Natural killer cell (primary cell): ENCODE results near the gene CFAP251. TPM values are rescaled to one million over a fixed set of nuclear protein-coding genes. Genes with fewer than 3 reads are reported as not detected.

ENCODE experiments used
- ATAC-seq, 3 donors: fragments of 150-1000 bp in 2 of 3; fragments of 200-7000 bp in 1 of 3; cut with Tn5 transposase; 1 replicate in 1 of 3; 2 replicates in 2 of 3; pipeline ENCODE4 v1.10.0; 2021; ENCODE audit warnings: mild to moderate bottlenecking in 2 of 3, moderate library complexity in 2 of 3
- DNase-seq, 2 donors: peaks; one replicate each; pipeline versions ENCODE4 v3.0.0 to v3.0.0-alpha.2; 2013 to 2021; ENCODE audit warnings: mixed read lengths in 1 of 2
- H3K27ac ChIP-seq: one replicate; pipeline ENCODE4 v1.5.1; 2013; ENCODE audit warnings: mild to moderate bottlenecking, low read length
- H3K27me3 ChIP-seq: one replicate; pipeline ENCODE4 v1.6.1; 2013; ENCODE audit warnings: low read length; ENCODE audit not compliant: control insufficient read depth, insufficient read depth
- H3K36me3 ChIP-seq: one replicate; pipeline ENCODE4 v1.6.1; 2013; ENCODE audit warnings: low read length; ENCODE audit not compliant: control insufficient read depth, insufficient read depth
- H3K4me1 ChIP-seq: one replicate; pipeline ENCODE4 v1.6.1; 2013; ENCODE audit warnings: low read length; ENCODE audit not compliant: control insufficient read depth, insufficient read depth
- H3K4me3 ChIP-seq: one replicate; pipeline ENCODE4 v1.5.1; 2013; ENCODE audit warnings: low read length
- H3K9me3 ChIP-seq: one replicate; pipeline ENCODE4 v1.6.1; 2013; ENCODE audit warnings: low read length; ENCODE audit not compliant: control insufficient read depth, insufficient read depth
- H3K27ac Mint-ChIP-seq, 2 donors: one replicate each; pipeline ENCODE4 v1.8.0; 2022; ENCODE audit warnings: mild to moderate bottlenecking in 2 of 2, mixed read lengths in 2 of 2, moderate library complexity in 1 of 2
- H3K27me3 Mint-ChIP-seq, 2 donors: one replicate each; pipeline ENCODE4 v1.8.0; 2022; ENCODE audit warnings: low read depth in 2 of 2, mixed read lengths in 2 of 2
- H3K36me3 Mint-ChIP-seq: one replicate; pipeline ENCODE4 v1.8.0; 2022; ENCODE audit warnings: mixed read lengths
- H3K4me1 Mint-ChIP-seq, 2 donors: one replicate each; pipeline ENCODE4 v1.8.0; 2022; ENCODE audit warnings: mixed read lengths in 2 of 2
- H3K4me3 Mint-ChIP-seq: one replicate; pipeline ENCODE4 v1.8.0; 2022; ENCODE audit warnings: mild to moderate bottlenecking, moderate library complexity, mixed read lengths
- H3K9me3 Mint-ChIP-seq, 2 donors: one replicate each; pipeline ENCODE4 v1.8.0; 2022; ENCODE audit warnings: mixed read lengths in 2 of 2
- WGBS: methylation state at CpG from one replicate; pipeline ENCODE4 v1.1.7; 2013; ENCODE audit warnings: missing lambda C conversion rate; ENCODE audit not compliant: insufficient coverage; 5-methylcytosine and 5-hydroxymethylcytosine counted together
- intact Hi-C: fragments of 100-400 bp; cut with micrococcal nuclease; formaldehyde crosslinking; loops from one replicate; pipeline ENCODE4 v1.14.2; 2022
- total RNA-seq, 4 donors: library from RNA; stranded (reverse); fragments of 120-200 nt in 1 of 4; gene quantifications; one replicate each; pipeline versions ENCODE4 v1.2.3 to v1.2.4, GENCODE V29; 2013 to 2022
- TF ChIP-seq, protein P1 (sequence below): fragments of 200-600 bp; IDR thresholded peaks from one replicate; pipeline ENCODE4 v1.8.0; 2022; ENCODE audit warnings: antibody characterized with exemption

The CFAP251 gene
- total RNA-seq, 3 donors from 2014 or later (not counting 1 experiment from before 2014, with no cell fraction given), result 0.59 to 0.80 (median 0.59) TPM

- Histone ChIP-seq H3K36me3 (peaks cover 24% of the 10 kb centered on the region), H3K4me1 (peaks cover 12% of the 10 kb centered on the region), H3K4me3 (no peak overlapping the region), H3K9me3 (no peaks in the 10 kb centered on the region), H3K27ac (no peak overlapping the region), H3K27me3 (no peaks in the 10 kb centered on the region)
- TF ChIP-seq, protein P1, sequence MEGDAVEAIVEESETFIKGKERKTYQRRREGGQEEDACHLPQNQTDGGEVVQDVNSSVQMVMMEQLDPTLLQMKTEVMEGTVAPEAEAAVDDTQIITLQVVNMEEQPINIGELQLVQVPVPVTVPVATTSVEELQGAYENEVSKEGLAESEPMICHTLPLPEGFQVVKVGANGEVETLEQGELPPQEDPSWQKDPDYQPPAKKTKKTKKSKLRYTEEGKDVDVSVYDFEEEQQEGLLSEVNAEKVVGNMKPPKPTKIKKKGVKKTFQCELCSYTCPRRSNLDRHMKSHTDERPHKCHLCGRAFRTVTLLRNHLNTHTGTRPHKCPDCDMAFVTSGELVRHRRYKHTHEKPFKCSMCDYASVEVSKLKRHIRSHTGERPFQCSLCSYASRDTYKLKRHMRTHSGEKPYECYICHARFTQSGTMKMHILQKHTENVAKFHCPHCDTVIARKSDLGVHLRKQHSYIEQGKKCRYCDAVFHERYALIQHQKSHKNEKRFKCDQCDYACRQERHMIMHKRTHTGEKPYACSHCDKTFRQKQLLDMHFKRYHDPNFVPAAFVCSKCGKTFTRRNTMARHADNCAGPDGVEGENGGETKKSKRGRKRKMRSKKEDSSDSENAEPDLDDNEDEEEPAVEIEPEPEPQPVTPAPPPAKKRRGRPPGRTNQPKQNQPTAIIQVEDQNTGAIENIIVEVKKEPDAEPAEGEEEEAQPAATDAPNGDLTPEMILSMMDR, result no peak
- Mint-ChIP-seq H3K9me3 (no peaks in the 10 kb centered on the region), H3K27me3 (no peaks in the 10 kb centered on the region), H3K4me1 (peaks cover 19% of the 10 kb centered on the region in 2 donors), H3K27ac (peak overlapping the region in 1 of 2 donors; percentile 64), H3K4me3 (no peak overlapping the region), H3K36me3 (no peaks in the 10 kb centered on the region)
- 96% methylated on average over 6 of the region's 7 CpGs for WGBS
- no peak for ATAC-seq
- DNase-seq, result peak in 1 of 2 donors; percentile 34
- intact Hi-C loops, result no loop called here
Measured at GRCh38 chr12:121894633-121895032, 23.8 kb upstream of the CFAP251 start.

- DNase-seq, result no peak
- TF ChIP-seq, protein P1, result no peak
- 89% methylated on average over 5 of the region's 5 CpGs for WGBS
- no peak overlapping the region for H3K27ac ChIP-seq
- peaks cover 11 to 12% of the 10 kb centered on the region in 2 donors for H3K4me1 Mint-ChIP-seq
- ATAC-seq, result no peak
- intact Hi-C loops, result no loop called here
- H3K27me3 ChIP-seq, result no peaks in the 10 kb centered on the region
- H3K36me3 ChIP-seq, result peaks cover 52% of the 10 kb centered on the region
- no peaks in the 10 kb centered on the region for H3K9me3 ChIP-seq
- H3K27me3 Mint-ChIP-seq, result no peaks in the 10 kb centered on the region
- no peaks in the 10 kb centered on the region for H3K9me3 Mint-ChIP-seq
- H3K4me3 ChIP-seq, result no peak overlapping the region
- no peak overlapping the region for H3K4me3 Mint-ChIP-seq
- no peaks in the 10 kb centered on the region for H3K4me1 ChIP-seq
- H3K27ac Mint-ChIP-seq, result no peak overlapping the region
- H3K36me3 Mint-ChIP-seq, result no peaks in the 10 kb centered on the region
Measured at GRCh38 chr12:121898287-121898686, 20.1 kb upstream of the CFAP251 start.

DNA sequence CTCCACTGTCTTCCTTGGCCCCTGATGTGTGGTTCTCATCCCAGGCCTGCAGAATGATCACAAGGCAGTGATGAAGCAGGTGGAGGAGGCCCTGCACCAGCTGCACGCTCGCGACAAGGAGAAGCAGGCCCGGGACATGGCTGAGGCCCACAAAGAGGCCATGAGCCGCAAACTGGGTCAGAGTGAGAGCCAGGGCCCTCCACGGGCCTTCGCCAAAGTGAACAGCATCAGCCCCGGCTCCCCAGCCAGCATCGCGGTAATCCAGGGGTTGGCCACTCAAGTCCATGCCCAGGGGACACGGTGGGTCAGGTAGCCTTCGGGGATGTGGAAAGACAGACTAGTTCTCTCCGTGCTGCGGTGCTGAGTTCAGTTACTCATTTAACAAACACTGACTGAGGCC lies 18.8 kb upstream of the CFAP251 start:
- no peaks in the 10 kb centered on the region for H3K9me3 Mint-ChIP-seq
- TF ChIP-seq, protein P1, result no peak

GRCh38 chr12:121903202-121903601 lies 15.2 kb upstream of the CFAP251 start:
- Histone ChIP-seq H3K9me3 (no peaks in the 10 kb centered on the region), H3K36me3 (peaks cover 53% of the 10 kb centered on the region), H3K27me3 (no peaks in the 10 kb centered on the region), H3K4me1 (no peaks in the 10 kb centered on the region), H3K27ac (no peak overlapping the region), H3K4me3 (no peak overlapping the region)
- H3K9me3 Mint-ChIP-seq, result no peaks in the 10 kb centered on the region
- TF ChIP-seq, protein P1, result no peak
- no peak overlapping the region for H3K27ac Mint-ChIP-seq
- H3K36me3 Mint-ChIP-seq, result no peaks in the 10 kb centered on the region
- WGBS, result 100% methylated on average over 1 of the region's 2 CpGs
- ATAC-seq (no peak), DNase-seq (no peak)
- no peak overlapping the region for H3K4me3 Mint-ChIP-seq
- intact Hi-C loops, result no loop called here
- H3K27me3 Mint-ChIP-seq, result no peaks in the 10 kb centered on the region
- peaks cover 0 to under 1% of the 10 kb centered on the region in 2 donors for H3K4me1 Mint-ChIP-seq

More for the DNA sequence above, 18.8 kb upstream of the CFAP251 start:
- H3K4me3 ChIP-seq, result no peak overlapping the region
- H3K36me3 Mint-ChIP-seq, result no peaks in the 10 kb centered on the region
- 97% methylated on average over 14 of the region's 14 CpGs for WGBS
- H3K27ac ChIP-seq, result no peak overlapping the region
- DNase-seq (no peak), ATAC-seq (no peak)
- no peak overlapping the region for H3K27ac Mint-ChIP-seq
- no peaks in the 10 kb centered on the region for H3K4me1 ChIP-seq
- H3K4me1 Mint-ChIP-seq, result no peaks in the 10 kb centered on the region
- H3K27me3 Mint-ChIP-seq, result no peaks in the 10 kb centered on the region
- H3K27me3 ChIP-seq, result no peaks in the 10 kb centered on the region
- no peaks in the 10 kb centered on the region for H3K9me3 ChIP-seq
- intact Hi-C loops, result no loop called here
- H3K36me3 ChIP-seq, result peaks cover 59% of the 10 kb centered on the region
- no peak overlapping the region for H3K4me3 Mint-ChIP-seq
